ENCODE data around the gene ZDHHC13. TPM values are rescaled to one million over a fixed set of nuclear protein-coding genes. Genes with fewer than 3 reads are reported as not detected.

ZDHHC13 gene
- total RNA-seq, 1 experiment from 2014 or later: 22.4 TPM

DNA sequence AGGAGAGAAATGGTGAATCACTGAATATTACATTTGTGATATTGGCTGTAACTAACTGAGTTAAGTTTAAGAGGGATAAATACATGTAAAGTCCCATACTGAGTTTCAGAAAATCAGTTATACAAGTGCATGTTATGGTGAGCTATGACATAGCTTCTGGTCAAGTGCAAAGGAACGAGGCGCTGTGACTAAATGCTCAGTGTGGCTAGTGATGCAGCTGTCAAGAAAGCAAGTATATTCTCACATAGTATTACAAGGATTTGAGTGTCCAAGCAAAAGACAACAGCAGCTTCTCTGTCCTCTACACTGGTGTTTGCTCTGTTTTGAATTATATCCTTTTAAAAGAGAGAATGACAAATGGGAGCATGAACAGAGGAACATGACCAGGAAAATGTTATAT, 44.7 kb downstream of the ZDHHC13 start:
- Mint-ChIP-seq H3K27me3 (ENCODE audit: unreplicated experiment) (no peaks in the 10 kb centered on the region), H3K4me3 (ENCODE audit: low read depth, unreplicated experiment) (no peak overlapping the region), H3K4me1 (ENCODE audit: low read depth, unreplicated experiment) (peaks cover 13% of the 10 kb centered on the region), H3K27ac (ENCODE audit: unreplicated experiment) (no peak overlapping the region), H3K9me3 (ENCODE audit: low read depth, unreplicated experiment) (no peaks in the 10 kb centered on the region), H3K36me3 (ENCODE audit: insufficient read depth, unreplicated experiment) (peaks cover 11% of the 10 kb centered on the region)
- CTCF ChIA-PET: no interaction called here
- BruUV-seq (replicated peaks): no TSS peak
- no peak for DNase-seq
- TF ChIP-seq, protein P1, sequence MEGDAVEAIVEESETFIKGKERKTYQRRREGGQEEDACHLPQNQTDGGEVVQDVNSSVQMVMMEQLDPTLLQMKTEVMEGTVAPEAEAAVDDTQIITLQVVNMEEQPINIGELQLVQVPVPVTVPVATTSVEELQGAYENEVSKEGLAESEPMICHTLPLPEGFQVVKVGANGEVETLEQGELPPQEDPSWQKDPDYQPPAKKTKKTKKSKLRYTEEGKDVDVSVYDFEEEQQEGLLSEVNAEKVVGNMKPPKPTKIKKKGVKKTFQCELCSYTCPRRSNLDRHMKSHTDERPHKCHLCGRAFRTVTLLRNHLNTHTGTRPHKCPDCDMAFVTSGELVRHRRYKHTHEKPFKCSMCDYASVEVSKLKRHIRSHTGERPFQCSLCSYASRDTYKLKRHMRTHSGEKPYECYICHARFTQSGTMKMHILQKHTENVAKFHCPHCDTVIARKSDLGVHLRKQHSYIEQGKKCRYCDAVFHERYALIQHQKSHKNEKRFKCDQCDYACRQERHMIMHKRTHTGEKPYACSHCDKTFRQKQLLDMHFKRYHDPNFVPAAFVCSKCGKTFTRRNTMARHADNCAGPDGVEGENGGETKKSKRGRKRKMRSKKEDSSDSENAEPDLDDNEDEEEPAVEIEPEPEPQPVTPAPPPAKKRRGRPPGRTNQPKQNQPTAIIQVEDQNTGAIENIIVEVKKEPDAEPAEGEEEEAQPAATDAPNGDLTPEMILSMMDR (IDR thresholded peaks at IDR 0.05; ENCODE audit: unreplicated experiment): no peak
- intact Hi-C loops (cut with micrococcal nuclease; ENCODE audit: unreplicated experiment): loop anchor here (10.0 kb wide), 1 partner anchor 87 kb away; no protein-coding TSS in a partner anchor

DNA sequence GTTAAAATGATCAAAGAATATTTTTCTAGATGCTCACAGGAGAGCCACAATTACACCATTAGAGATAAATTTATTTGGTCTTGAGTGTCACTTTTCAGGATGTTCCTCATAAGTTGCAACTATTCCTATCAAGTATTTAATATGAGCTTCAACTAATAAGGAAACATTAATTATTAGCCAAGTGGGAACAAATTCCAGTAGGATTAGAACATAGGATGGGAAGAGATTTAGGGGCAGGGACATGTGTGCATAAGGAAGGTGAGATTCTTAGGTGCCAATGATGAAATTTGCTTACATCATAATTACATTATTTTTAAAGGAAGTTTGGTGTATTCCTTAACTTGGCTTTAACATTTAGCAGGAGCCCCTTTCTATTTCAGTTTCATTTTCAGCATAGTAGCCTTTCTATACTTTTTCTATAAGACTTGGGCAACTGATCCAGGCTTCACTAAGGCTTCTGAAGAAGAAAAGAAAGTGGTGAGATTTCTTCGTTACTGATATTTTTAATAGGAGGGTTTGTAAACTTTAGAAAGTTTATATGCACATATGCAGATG, 46.1 kb downstream of the ZDHHC13 start:
- intact Hi-C loops (cut with micrococcal nuclease; ENCODE audit: unreplicated experiment): loop anchor here (10.0 kb wide), 1 partner anchor 88 kb away; no protein-coding TSS in a partner anchor
- Mint-ChIP-seq H3K9me3 (ENCODE audit: low read depth, unreplicated experiment) (no peaks in the 10 kb centered on the region), H3K4me3 (ENCODE audit: low read depth, unreplicated experiment) (no peak overlapping the region), H3K4me1 (ENCODE audit: low read depth, unreplicated experiment) (peaks cover 13% of the 10 kb centered on the region), H3K36me3 (ENCODE audit: insufficient read depth, unreplicated experiment) (peaks cover 12% of the 10 kb centered on the region), H3K27me3 (ENCODE audit: unreplicated experiment) (no peaks in the 10 kb centered on the region), H3K27ac (ENCODE audit: unreplicated experiment) (no peak overlapping the region)
- TF ChIP-seq, protein P1 (IDR thresholded peaks at IDR 0.05; ENCODE audit: unreplicated experiment): no peak
- no peak for DNase-seq
- no TSS peak for BruUV-seq (replicated peaks)
- CTCF ChIA-PET: interaction anchor here (0.6 kb wide), 1 partner anchor 78 kb away, joined by 4 read pairs; no protein-coding TSS in a partner anchor

DNA sequence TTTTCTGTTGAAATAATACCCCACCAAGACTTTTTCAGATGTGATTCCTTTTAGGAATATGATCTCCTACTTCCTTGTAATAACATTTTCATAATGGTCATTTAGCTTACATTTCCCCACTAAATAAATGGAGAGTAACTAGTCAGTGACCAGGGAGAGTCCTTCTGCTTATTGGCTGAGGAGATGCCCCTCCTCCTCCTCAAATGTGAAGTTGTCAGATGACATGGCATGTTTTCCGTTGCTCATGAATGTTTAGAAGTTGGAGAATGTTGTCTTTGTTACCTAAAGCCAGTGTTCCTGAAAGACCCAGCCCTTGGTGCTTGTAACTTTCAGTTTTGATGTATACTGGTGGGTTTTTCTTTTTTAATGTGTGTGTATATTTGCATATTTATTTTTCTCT, 46.6 kb downstream of the ZDHHC13 start:
- BruUV-seq (replicated peaks): no TSS peak
- no peak overlapping the region for H3K4me3 Mint-ChIP-seq (ENCODE audit: low read depth, unreplicated experiment)
- CTCF ChIA-PET: no interaction called here
- no peaks in the 10 kb centered on the region for H3K27me3 Mint-ChIP-seq (ENCODE audit: unreplicated experiment)
- H3K4me1 Mint-ChIP-seq (ENCODE audit: low read depth, unreplicated experiment): peaks cover 13% of the 10 kb centered on the region
- intact Hi-C loops (cut with micrococcal nuclease; ENCODE audit: unreplicated experiment): loop anchor here (10.0 kb wide), 1 partner anchor 89 kb away; no protein-coding TSS in a partner anchor
- TF ChIP-seq, protein P1 (IDR thresholded peaks at IDR 0.05; ENCODE audit: unreplicated experiment): no peak
- no peaks in the 10 kb centered on the region for H3K9me3 Mint-ChIP-seq (ENCODE audit: low read depth, unreplicated experiment)
- no peak overlapping the region for H3K27ac Mint-ChIP-seq (ENCODE audit: unreplicated experiment)
- H3K36me3 Mint-ChIP-seq (ENCODE audit: insufficient read depth, unreplicated experiment): peaks cover 12% of the 10 kb centered on the region
- DNase-seq: no peak

DNA sequence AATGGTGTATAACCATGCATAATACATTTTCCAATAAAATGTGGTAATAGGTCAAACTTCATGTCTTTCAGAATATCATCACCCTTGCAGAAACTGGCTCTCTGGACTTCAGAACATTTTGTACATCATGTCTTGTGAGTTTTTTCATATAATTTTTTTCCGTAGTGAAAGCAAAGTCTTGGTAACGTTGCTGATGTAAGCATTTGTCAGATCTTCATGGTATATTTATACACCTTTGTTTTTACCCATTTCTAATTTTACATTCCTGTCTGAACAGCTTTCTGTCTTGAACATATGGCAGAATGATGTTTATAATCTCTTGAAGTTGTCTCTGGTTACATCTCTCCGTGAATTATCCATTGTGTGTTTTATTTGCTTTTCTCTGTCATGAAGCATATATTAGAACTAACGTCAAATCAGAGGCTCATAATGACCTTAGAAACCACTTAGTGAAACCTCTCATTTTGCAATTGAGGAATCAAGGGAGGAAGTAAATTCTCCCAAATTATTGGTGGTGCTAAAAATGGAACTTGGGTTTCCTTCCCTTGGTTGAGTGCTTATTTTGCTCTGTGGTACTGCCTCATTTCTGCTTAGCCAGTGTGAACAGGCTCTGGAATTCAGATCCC, 47.4 kb downstream of the ZDHHC13 start:
- Mint-ChIP-seq H3K4me3 (ENCODE audit: low read depth, unreplicated experiment) (no peak overlapping the region), H3K9me3 (ENCODE audit: low read depth, unreplicated experiment) (no peaks in the 10 kb centered on the region), H3K36me3 (ENCODE audit: insufficient read depth, unreplicated experiment) (peaks cover 12% of the 10 kb centered on the region), H3K27me3 (ENCODE audit: unreplicated experiment) (no peaks in the 10 kb centered on the region), H3K27ac (ENCODE audit: unreplicated experiment) (no peak overlapping the region), H3K4me1 (ENCODE audit: low read depth, unreplicated experiment) (peaks cover 13% of the 10 kb centered on the region)
- DNase-seq: no peak
- intact Hi-C loops (cut with micrococcal nuclease; ENCODE audit: unreplicated experiment): loop anchor here (10.0 kb wide), 1 partner anchor 90 kb away; no protein-coding TSS in a partner anchor
- TF ChIP-seq, protein P1 (IDR thresholded peaks at IDR 0.05; ENCODE audit: unreplicated experiment): no peak
- BruUV-seq (replicated peaks): no TSS peak
- CTCF ChIA-PET: no interaction called here
